ENCODE results near the gene LPCAT4.

LPCAT4 gene

DNA sequence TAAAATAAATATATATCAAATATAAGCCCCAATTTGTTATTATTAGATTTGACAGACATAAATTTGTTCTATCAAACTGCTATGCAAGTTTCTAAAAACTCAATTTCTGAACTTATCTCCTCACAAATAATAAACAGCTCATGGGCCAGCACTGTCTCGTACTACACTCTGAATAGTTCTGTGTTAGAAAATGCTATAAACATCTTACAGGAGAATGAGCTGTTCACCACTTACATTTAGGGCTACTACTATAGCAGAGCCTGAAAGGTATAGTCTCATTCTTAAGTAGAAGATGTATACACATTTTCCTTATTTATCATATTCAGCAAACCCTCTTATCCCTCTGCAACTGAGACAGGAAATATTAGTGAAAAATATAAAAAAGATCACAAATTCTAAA lies 42.1 kb downstream of the LPCAT4 start:
- no peak overlapping the region for H3K27ac ChIP-seq (ENCODE audit: low read length)
- WGBS (ENCODE audit: insufficient coverage, insufficient read length) = no CpG with 5 or more reads among the region's 1 CpG
- H3K27me3 ChIP-seq (ENCODE audit: control insufficient read depth, insufficient read depth, low read length) = no peaks in the 10 kb centered on the region
- H3K36me3 ChIP-seq (ENCODE audit: control insufficient read depth, insufficient read depth, low read length) = no peaks in the 10 kb centered on the region
- H3K4me1 ChIP-seq (ENCODE audit: control insufficient read depth, insufficient read depth, low read length) = no peaks in the 10 kb centered on the region
- no peaks in the 10 kb centered on the region for H3K9me3 ChIP-seq (ENCODE audit: control insufficient read depth, insufficient read depth, low read length)
- DNase-seq (ENCODE audit: low read depth, low spot score) = no peak
- H3K4me3 ChIP-seq (ENCODE audit: low read length) = no peak overlapping the region

DNA sequence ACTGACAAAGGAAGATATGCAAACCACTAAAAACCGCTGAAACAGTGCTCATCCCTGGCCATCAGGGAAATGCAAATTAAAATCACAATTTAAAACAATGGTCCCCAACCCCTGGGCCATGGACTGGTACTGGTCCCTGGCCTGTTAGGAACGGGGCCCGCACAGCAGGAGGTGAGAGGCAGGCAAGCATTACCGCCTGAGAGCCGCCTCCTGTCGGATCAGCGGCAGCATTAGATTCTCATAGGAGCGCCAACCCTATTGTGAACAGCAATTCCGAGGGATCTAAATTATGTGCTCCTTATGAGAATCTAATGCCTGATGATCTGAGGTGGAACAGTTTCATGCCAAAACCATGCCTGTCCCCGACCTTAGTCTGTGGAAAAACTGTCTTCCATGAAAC lies 43.8 kb downstream of the LPCAT4 start:
- no peaks in the 10 kb centered on the region for H3K27me3 ChIP-seq (ENCODE audit: control insufficient read depth, insufficient read depth, low read length)
- DNase-seq (ENCODE audit: low read depth, low spot score) = no peak
- no peak overlapping the region for H3K27ac ChIP-seq (ENCODE audit: low read length)
- H3K4me3 ChIP-seq (ENCODE audit: low read length) = no peak overlapping the region
- peaks cover 1% of the 10 kb centered on the region; the same call in 1 of the 2 replicates for H3K4me1 ChIP-seq (ENCODE audit: control insufficient read depth, insufficient read depth, low read length)
- no CpG with 5 or more reads among the region's 10 CpGs for WGBS (ENCODE audit: insufficient coverage, insufficient read length)
- H3K9me3 ChIP-seq (ENCODE audit: control insufficient read depth, insufficient read depth, low read length) = no peaks in the 10 kb centered on the region
- no peaks in the 10 kb centered on the region for H3K36me3 ChIP-seq (ENCODE audit: control insufficient read depth, insufficient read depth, low read length)

DNA sequence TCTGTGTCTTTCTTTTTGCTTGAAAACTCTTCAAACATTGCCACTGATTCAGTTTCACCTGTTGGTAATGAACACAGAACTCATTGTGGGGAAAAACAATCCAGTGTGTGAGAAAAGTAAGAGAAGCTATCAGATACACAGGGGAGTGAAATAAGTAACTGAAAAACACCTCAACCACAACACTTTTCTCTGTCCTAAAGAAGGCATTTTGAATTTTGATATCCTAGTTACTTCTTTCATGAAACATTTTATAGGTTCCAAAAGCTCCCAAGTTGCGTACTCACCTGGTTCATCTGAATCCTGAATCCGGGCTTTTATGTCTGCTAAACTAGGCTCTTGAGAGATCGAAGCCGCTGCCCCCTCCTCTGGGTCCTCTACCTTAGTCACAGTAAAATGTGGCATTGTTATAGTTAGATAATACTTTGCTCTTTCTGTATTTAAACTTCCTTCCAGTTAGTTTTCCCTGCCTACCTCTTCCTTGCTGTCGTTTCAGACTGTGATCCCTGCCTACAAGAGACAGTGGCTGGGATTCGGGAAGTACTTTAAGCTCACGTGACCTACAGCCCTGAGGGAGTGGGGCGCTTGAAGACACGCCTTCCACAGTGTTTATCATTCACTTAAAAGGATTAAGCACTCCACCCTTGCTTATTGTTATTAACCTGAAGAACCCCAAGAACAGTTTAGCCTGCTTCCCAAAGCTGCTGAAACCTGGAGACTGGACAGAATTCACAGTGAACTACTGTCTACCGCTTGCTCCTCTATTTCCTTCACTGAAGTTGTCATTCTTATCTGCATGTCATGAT lies 48.5 kb downstream of the LPCAT4 start:
- no peak for DNase-seq (ENCODE audit: low read depth, low spot score)
- no CpG with 5 or more reads among the region's 10 CpGs for WGBS (ENCODE audit: insufficient coverage, insufficient read length)
- H3K27ac ChIP-seq (ENCODE audit: low read length) = no peak overlapping the region

GRCh38 chr15:34314491-34315490 lies 52.2 kb downstream of the LPCAT4 start:
- Histone ChIP-seq H3K4me1 (ENCODE audit: control insufficient read depth, insufficient read depth, low read length) (peaks cover 1% of the 10 kb centered on the region; the same call in 1 of the 2 replicates), H3K36me3 (ENCODE audit: control insufficient read depth, insufficient read depth, low read length) (no peaks in the 10 kb centered on the region), H3K27me3 (ENCODE audit: control insufficient read depth, insufficient read depth, low read length) (no peaks in the 10 kb centered on the region), H3K9me3 (ENCODE audit: control insufficient read depth, insufficient read depth, low read length) (no peaks in the 10 kb centered on the region), H3K4me3 (ENCODE audit: low read length) (no peak overlapping the region), H3K27ac (ENCODE audit: low read length) (no peak overlapping the region)
- DNase-seq (ENCODE audit: low read depth, low spot score) = no peak
- no CpG with 5 or more reads among the region's 3 CpGs for WGBS (ENCODE audit: insufficient coverage, insufficient read length)

More for the DNA sequence above, 48.5 kb downstream of the LPCAT4 start:
- Histone ChIP-seq H3K36me3 (ENCODE audit: control insufficient read depth, insufficient read depth, low read length) (no peaks in the 10 kb centered on the region), H3K4me3 (ENCODE audit: low read length) (peak overlapping the region; percentile 25; the same call in 1 of the 2 replicates), H3K9me3 (ENCODE audit: control insufficient read depth, insufficient read depth, low read length) (no peaks in the 10 kb centered on the region), H3K4me1 (ENCODE audit: control insufficient read depth, insufficient read depth, low read length) (peaks cover 1% of the 10 kb centered on the region; the same call in 1 of the 2 replicates), H3K27me3 (ENCODE audit: control insufficient read depth, insufficient read depth, low read length) (no peaks in the 10 kb centered on the region)

DNA sequence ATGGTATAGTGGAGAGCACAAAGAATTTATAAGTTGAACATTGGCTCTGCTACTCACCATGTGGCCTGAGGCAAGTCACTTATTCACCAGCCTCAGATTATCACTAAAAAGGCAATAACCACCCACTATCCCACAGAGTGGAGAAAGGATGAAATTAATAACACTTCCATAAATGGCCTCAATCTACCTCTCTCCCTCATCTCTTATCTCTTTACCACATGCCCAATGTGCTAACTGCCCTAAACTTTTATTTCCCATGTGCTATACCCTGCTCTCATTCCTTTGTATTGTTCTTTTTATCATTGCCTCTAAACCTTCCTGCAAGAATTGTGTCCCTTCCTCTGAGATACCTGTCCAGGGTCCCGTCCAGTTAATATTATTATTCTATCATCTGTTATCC lies 55.4 kb downstream of the LPCAT4 start:
- H3K9me3 ChIP-seq (ENCODE audit: control insufficient read depth, insufficient read depth, low read length) = no peaks in the 10 kb centered on the region
- WGBS (ENCODE audit: insufficient coverage, insufficient read length) = no CpG with 5 or more reads among the region's 1 CpG
- DNase-seq (ENCODE audit: low read depth, low spot score) = no peak

More for the DNA sequence above, 55.4 kb downstream of the LPCAT4 start:
- no peaks in the 10 kb centered on the region for H3K27me3 ChIP-seq (ENCODE audit: control insufficient read depth, insufficient read depth, low read length)
- H3K36me3 ChIP-seq (ENCODE audit: control insufficient read depth, insufficient read depth, low read length) = no peaks in the 10 kb centered on the region
- no peak overlapping the region for H3K4me3 ChIP-seq (ENCODE audit: low read length)
- no peaks in the 10 kb centered on the region for H3K4me1 ChIP-seq (ENCODE audit: control insufficient read depth, insufficient read depth, low read length)
- no peak overlapping the region for H3K27ac ChIP-seq (ENCODE audit: low read length)

Measured in iPS DF 6.9 (cell line).